HL-60 (cell line): ENCODE data around the gene ZNF789.

ENCODE experiments used
- POLR2AphosphoS5 ChIP-seq: IDR thresholded peaks from 2 replicates; pipeline ENCODE4 v1.6.1; 2012; ENCODE audit warnings: low read depth
- TF ChIP-seq, protein P1 (sequence below): IDR thresholded peaks from one replicate; pipeline ENCODE4 v1.5.1; 2011; ENCODE audit warnings: low read length, control low read depth, inconsistent platforms; ENCODE audit not compliant: insufficient read depth

DNA sequence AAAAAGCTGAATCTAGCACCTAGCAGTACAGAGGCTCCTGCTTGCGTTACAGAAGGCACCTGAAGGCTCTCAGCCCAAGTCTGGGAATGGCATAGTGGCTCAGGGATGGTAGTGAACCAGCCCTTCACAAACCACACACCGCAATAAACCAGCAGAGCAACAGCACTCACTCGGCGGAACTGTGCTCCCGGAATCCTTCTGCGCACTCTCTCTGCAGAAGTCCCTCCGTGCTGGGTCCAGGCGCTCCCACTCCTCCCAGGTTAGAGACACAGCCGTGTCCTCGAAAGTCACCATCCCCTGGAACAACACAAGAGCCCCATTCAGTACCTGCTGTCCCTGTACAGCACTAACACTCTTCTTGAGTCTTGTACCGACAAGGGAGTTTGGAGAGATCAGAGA is 25.9 kb downstream of the ZNF789 start:
- TF ChIP-seq, protein P1, sequence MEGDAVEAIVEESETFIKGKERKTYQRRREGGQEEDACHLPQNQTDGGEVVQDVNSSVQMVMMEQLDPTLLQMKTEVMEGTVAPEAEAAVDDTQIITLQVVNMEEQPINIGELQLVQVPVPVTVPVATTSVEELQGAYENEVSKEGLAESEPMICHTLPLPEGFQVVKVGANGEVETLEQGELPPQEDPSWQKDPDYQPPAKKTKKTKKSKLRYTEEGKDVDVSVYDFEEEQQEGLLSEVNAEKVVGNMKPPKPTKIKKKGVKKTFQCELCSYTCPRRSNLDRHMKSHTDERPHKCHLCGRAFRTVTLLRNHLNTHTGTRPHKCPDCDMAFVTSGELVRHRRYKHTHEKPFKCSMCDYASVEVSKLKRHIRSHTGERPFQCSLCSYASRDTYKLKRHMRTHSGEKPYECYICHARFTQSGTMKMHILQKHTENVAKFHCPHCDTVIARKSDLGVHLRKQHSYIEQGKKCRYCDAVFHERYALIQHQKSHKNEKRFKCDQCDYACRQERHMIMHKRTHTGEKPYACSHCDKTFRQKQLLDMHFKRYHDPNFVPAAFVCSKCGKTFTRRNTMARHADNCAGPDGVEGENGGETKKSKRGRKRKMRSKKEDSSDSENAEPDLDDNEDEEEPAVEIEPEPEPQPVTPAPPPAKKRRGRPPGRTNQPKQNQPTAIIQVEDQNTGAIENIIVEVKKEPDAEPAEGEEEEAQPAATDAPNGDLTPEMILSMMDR: no peak
- TF ChIP-seq POLR2AphosphoS5: no peak
